Measurements from ENCODE around the gene GALNS. TPM values are rescaled to one million over a fixed set of nuclear protein-coding genes. Genes with fewer than 3 reads are reported as not detected.

Gene GALNS
- total and polyA plus RNA-seq, 7 donors: 4.8 to 15.4 (median 10.4) TPM

- 87 to 91% (median 88%) methylated on average over 21 to 22 of the region's 22 CpGs for WGBS, 3 donors
- DNase-seq (peak in 1 of 2 donors; percentile 53), ATAC-seq (no peak)
- H3K4me1 ChIP-seq: peaks cover 6% of the 10 kb centered on the region
- no peak overlapping the region for H3K4me3 ChIP-seq
- no peaks in the 10 kb centered on the region for H3K9me3 ChIP-seq
- H3K27me3 ChIP-seq (ENCODE audit: insufficient read depth in 3 of 3, low read length in 2 of 3): peaks cover 0 to 6% (median 0%) of the 10 kb centered on the region in 3 donors
- TF ChIP-seq CTCF (IDR thresholded peaks at IDR 0.05): no peak
- no peak overlapping the region for H3K27ac ChIP-seq
- intact Hi-C loops (cut with DNase I): no loop called here
- H3K36me3 ChIP-seq (ENCODE audit: insufficient read depth in 1 of 2, low read depth in 1 of 2): peaks cover 6 to 25% of the 10 kb centered on the region in 2 donors
These were observed 51.4 kb downstream of the GALNS start for GRCh38 chr16:88805340-88805715.

- H3K27ac ChIP-seq: no peak overlapping the region
- no peaks in the 10 kb centered on the region for H3K4me1 ChIP-seq
- DNase-seq: peak in 1 of 2 donors; percentile 54
- 30 to 36% (median 31%) methylated on average over 24 to 39 of the region's 39 CpGs for WGBS, 3 donors
- H3K4me3 ChIP-seq: no peak overlapping the region
- no peaks in the 10 kb centered on the region for H3K9me3 ChIP-seq
- peaks cover 0 to 6% (median 0%) of the 10 kb centered on the region in 3 donors for H3K27me3 ChIP-seq (ENCODE audit: insufficient read depth in 3 of 3, low read length in 2 of 3)
- H3K36me3 ChIP-seq (ENCODE audit: insufficient read depth in 1 of 2, low read depth in 1 of 2): peaks cover 0 to 20% of the 10 kb centered on the region in 2 donors
- intact Hi-C loops (cut with DNase I): loop anchor here in 1 of 2 donors (5.0 kb wide), 1 partner anchor 57 kb away; no protein-coding TSS in a partner anchor
- ATAC-seq: no peak
- no peak for TF ChIP-seq CTCF (IDR thresholded peaks at IDR 0.05)
These were observed 52.0 kb downstream of the GALNS start for GRCh38 chr16:88804552-88805339.

DNA sequence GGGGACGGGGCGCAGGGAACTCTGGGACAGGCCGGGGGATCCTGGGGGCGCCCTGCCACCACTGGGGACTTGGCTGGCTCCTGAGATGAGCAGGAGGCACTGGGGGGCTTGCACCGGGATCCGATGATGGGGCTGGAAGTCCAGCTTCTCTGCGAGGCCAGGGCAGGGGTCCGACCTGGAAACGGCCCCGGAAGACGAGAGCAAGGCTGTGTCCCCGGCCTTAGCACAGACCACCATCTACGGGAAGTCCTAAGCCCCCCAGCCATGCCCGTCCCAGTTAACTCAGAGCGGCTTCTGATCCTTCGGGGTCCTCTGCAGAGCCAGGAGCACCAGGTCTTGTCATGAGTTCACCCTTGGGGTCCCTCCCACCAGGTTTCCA, 52.6 kb downstream of the GALNS start:
- Histone ChIP-seq H3K4me1 (no peaks in the 10 kb centered on the region), H3K36me3 (ENCODE audit: insufficient read depth in 1 of 2, low read depth in 1 of 2) (peaks cover 0 to 14% of the 10 kb centered on the region in 2 donors), H3K27me3 (ENCODE audit: insufficient read depth in 3 of 3, low read length in 2 of 3) (peaks cover 0 to 6% (median 0%) of the 10 kb centered on the region in 3 donors), H3K9me3 (no peaks in the 10 kb centered on the region), H3K27ac (no peak overlapping the region), H3K4me3 (no peak overlapping the region)
- intact Hi-C loops (cut with DNase I): loop anchor here in 1 of 2 donors (5.0 kb wide), 1 partner anchor 57 kb away; no protein-coding TSS in a partner anchor
- TF ChIP-seq CTCF (IDR thresholded peaks at IDR 0.05): no peak
- 1 to 7% (median 6%) methylated on average over 10 to 16 of the region's 16 CpGs for WGBS, 3 donors
- ATAC-seq (no peak), DNase-seq (peak in 1 of 2 donors; percentile 59)

DNA sequence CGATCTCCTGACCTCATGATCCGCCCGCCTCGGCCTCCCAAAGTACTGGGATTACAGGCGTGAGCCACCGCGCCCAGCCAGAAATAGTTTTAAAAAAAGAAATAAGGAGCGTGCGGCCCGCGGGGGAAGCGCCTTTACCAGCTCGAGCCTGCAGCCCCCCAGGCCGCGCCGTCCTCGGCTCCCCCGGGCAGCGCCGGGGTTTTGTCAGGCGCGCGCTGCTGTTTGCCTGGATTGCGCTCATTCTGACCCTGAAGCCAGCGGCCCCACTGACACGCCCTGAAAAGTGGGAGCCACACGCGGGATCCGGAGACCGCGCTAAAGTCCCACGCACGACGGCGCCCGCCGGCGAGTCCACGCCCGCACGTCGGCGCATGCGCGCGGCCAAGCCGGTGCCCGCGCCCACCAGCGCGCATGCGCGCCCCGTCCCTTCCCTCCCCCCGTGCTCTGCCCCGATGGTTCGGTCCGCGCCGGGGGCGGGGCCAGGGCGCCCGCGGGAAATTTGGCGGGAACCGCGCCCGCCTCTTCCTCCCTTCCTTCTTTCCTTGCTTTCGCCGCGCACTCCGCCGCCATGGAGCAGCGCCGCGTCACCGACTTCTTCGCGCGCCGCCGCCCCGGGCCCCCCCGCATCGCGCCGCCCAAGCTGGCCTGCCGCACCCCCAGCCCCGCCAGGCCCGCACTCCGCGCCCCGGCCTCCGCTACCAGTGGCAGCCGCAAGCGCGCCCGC, 53.3 kb downstream of the GALNS start, which contains the start of gene CDT1:
Gene CDT1, plus strand, starts transcription at position 526 of the 724 bp plus-strand sequence. Its CDS starts 43 bp downstream, at position 569.
- Histone ChIP-seq H3K27me3 (ENCODE audit: insufficient read depth in 3 of 3, low read length in 2 of 3) (peaks cover 0 to 6% (median 0%) of the 10 kb centered on the region in 3 donors), H3K36me3 (ENCODE audit: insufficient read depth in 1 of 2, low read depth in 1 of 2) (peaks cover 0 to 6% of the 10 kb centered on the region in 2 donors), H3K4me1 (no peaks in the 10 kb centered on the region), H3K4me3 (peak within 1 kb of the TSS; percentile 74), H3K27ac (no peak within 1 kb of the TSS), H3K9me3 (no peaks in the 10 kb centered on the region)
- peak; percentile 81 to 92 for DNase-seq
- ATAC-seq: peak; percentile 68 to 87 (median 80)
- TF ChIP-seq CTCF (IDR thresholded peaks at IDR 0.05): no peak
- intact Hi-C loops (cut with DNase I): loop anchor here in 1 of 2 donors (5.0 kb wide), 1 partner anchor 56 kb away; no protein-coding TSS in a partner anchor
- 0 to 1% (median 0%) methylated on average over 35 to 98 of the region's 98 CpGs for WGBS, 3 donors
